ENCODE results near the gene KRT76.

- TF ChIP-seq EP300 (IDR thresholded peaks at IDR 0.05; ENCODE audit: low read depth) (no peak), POLR2A (IDR thresholded peaks at IDR 0.05) (no peak)
Measured at GRCh38 chr12:52807544-52808470, 30.7 kb upstream of the KRT76 start.
